GM19397 (cell line): ENCODE measurements around the gene RREB1.

Experiments used
- ATAC-seq: cut with Tn5 transposase; IDR thresholded peaks from one replicate; pipeline ENCODE4 v1.9.1; 2021; ENCODE audit warnings: mild to moderate bottlenecking, moderate library complexity; ENCODE audit not compliant: unreplicated experiment

RREB1 gene

DNA sequence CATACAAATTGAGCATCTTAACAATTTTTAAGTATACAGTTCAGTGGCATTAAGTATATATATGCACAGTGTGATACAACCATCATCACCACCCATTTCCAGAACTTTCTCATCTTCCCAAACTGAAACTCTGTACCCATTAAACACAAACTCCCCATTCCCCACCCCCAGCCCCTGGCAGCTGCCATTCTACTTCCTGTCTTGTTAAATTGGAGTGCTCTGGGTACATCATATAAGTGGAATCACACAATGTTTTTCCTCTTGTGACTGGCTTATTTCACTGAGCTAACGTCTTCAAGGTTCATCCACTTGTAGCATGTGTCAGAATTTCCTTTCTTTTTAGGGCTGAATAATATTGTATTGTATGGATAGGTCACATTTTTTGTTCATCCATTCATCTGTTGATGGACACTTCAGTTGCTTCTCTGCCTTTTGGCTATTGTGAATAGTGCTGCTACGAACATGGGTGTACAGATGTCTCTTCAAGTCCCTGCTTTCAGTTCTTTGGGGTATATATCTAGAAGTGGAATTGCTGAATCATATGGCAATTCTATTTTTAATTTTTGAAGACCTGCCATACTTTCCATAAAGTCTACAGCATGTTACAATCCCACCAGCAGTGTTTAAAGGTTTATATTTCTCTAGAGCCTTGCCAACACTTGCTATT is 19.6 kb upstream of the RREB1 start:
- ATAC-seq, result no peak

DNA sequence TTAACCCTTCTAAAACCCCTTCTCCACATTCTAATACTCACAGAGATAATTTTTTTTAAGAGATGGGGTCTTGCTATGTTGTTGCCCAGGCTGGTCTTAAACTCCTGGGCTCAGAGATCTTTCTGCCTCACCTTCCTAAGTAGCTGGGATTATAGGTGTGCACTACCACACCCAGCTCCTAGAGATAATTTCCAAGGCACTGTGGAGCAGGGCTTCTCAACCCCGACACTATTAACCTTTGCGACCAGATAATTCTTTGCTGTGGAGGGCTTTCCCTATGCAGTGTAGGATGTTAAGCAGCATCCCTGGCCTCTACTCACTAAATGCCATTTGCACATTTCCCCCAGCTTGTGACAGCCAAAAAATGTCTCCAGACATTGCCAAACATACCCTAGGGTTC is 8.8 kb upstream of the RREB1 start:
- ATAC-seq, result no peak

DNA sequence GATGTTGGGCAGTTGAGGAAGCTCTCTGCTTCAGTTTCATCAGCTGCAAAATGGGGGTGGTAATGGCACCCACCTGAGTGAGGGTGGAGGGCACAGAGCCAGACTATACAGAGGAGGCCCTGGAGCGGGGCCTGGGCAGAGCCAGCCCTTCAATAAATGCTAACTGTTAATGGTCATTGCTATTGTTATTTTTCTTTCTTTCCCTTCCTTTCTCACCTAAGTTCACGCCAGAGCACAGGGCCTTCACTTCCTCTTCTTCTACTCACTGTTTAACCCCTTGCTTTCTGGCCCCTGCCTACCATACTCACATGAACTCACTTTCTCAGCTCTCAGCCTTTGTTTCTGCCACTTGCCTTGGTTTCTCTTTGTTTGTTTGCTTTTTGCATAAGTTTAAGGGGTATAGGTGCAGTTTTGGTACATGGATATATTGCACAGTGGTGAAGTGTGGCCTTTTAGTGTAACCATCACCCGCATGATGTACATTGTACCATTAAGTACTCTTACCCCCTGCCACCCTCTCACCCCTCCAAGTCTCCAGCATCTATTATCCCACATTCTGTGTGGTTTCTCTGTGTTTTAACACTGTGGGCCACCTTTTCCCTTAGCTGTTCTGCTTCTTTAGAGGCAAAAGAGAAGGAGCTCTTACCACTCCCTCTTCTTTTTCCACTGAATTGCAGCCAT is 7.5 kb upstream of the RREB1 start:
- ATAC-seq, result no peak

DNA sequence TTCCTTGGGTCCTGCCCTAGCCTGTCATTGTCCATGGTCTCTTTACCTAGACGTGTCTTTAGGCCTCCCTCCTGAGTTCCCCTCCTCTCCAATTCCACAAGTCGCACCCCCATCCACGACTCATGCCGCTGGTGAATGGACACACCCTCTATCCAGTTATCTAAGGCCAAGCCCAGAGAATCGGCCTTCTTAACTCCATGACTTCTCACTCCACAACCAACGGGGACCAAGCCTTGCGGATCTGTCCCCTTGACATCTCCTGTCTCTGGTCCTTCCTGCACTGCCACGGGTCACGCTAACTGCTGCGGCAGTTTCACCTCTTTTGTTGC is 7.0 kb upstream of the RREB1 start:
- no peak for ATAC-seq

DNA sequence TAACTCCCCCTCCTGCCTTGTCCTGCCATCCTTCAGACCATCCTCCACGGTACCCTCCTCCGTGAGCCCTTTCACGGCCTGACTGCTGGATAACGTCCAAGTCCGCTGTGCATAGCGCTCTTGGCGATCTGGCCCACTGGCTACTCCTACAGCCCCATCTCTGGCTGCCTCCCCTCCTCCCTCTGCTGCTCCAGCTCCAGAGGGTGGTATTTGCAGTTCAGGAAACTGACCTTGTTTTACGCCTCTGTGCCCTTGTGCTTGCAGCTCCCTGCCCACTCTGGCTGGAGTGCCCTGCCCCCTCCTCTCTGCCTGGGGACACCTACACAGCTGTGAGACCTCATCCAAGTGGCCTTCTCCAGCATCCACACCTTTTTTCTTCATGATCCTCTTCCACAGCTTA is 6.5 kb upstream of the RREB1 start:
- no peak for ATAC-seq

DNA sequence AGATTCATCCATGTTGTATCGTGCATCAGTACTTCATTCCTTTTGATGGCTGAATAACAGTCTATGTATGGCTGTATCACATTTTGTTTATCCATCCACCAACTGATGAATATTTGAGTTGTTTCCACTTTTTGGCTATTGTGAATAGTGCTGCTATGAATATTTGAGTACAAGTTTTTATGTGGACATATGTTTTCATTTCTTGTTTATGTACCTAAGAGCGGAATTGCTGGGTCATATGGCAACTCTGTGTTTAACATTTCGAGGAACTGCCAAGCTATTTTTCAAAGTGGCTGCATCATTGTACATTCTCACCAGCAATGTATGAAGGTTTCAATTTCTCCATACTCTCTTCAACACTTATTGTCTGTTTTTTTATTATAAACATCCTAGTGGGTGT is 3.0 kb upstream of the RREB1 start:
- no peak for ATAC-seq

DNA sequence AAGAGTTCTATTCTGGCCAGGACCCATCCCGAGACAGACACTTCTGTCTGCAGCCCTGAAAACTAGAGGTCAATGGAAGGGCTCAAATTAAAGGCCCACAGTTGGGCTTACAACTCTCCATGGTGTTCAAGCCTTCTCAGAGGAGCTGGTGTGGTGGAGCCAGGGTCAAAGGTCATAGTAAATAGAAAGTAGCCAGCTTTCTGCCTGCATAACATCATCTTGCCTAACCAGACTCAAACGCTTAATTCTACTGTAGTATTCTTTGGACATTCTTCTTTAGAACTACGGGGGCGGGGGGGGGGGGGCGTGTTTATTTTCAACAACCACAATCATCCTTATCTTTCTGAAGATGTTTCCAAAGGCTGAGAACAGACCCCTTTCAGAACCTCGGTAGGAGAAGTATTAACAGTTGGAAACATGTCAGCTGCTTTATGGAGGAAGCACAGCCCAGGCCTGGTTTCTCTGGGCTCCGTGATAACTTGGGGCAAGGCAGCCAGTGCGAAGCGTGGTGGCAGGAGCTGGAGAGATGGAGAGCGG is 1.5 kb upstream of the RREB1 start:
- no peak for ATAC-seq

DNA sequence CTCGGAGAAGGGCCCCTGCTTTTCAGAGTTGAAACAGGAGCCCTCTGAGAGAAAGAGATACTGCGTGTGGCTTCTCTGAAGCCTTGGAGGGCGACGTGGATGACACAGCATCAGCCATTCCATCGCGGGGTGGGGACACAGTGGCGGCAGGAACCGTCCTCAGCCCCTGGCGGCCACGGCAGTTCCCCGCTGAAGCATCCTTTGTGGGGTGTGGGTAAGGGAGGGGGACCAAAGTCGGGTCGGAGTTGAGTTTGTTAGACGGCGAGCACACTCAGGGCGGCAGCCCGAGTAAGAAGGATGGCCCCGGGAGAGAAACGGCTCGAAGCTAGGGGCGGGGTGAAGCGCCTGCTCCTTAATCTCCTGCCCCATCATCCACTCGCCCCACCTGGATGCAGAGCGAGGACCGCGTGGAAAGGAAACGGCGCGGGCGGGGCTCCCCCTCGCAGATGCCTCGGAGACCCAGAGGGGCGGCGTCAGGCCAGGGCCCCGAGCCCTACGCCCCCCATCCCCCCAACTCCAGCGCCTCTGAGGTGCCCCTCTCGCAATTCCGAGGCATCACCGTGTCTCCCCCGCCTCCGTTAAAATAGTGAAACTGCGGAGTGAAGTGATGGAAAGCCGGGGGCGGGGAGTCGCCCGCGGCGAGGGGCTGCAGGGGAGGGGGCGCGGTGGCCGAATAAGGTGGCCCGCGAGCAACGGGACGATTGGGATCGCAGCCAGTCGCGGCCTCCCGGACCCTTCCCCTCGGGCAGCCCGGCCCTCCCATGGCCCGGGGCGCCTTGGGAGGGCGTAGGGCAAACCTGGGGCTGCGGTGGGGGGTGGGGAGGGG is 796 bp upstream of the RREB1 start:
- ATAC-seq, result peak; percentile 31

DNA sequence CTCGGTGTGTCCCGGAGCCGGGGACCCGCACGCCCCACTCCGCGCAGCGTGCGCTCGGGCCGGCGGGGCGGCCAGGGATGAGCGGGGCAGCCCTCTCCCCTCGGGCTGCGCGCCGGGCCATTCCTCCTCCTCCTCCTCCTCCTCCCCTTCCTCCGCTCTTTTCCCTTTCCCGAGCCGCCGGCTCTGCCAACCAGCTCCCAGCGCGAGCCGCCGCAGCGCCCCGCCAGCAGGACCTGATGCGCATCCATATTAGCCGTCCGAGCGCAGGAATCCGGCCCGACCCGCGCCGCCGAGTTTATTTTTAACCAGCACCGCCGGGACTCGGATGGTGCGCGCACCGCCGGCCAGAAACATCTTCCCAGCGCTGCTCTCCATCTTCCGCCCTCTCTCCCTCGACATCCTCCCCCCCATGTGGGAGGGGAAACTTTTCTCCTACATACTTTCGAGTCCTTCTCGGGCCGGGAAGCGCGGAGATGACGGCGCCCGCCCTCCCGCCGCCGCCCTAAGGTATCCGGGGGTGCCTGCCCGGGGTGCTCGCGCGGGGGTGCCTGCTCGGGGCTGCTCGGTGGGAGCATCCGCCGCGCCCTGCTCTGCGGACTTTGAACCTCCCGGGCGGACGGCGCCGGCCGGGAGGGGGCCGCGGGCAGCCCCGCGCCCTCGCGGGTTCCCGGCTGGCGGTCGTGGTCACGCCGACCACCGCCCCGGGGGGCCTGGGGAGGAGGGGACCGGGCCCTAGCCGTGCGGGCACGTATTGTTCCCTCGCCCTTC is 619 bp downstream of the RREB1 start:
- no peak for ATAC-seq

DNA sequence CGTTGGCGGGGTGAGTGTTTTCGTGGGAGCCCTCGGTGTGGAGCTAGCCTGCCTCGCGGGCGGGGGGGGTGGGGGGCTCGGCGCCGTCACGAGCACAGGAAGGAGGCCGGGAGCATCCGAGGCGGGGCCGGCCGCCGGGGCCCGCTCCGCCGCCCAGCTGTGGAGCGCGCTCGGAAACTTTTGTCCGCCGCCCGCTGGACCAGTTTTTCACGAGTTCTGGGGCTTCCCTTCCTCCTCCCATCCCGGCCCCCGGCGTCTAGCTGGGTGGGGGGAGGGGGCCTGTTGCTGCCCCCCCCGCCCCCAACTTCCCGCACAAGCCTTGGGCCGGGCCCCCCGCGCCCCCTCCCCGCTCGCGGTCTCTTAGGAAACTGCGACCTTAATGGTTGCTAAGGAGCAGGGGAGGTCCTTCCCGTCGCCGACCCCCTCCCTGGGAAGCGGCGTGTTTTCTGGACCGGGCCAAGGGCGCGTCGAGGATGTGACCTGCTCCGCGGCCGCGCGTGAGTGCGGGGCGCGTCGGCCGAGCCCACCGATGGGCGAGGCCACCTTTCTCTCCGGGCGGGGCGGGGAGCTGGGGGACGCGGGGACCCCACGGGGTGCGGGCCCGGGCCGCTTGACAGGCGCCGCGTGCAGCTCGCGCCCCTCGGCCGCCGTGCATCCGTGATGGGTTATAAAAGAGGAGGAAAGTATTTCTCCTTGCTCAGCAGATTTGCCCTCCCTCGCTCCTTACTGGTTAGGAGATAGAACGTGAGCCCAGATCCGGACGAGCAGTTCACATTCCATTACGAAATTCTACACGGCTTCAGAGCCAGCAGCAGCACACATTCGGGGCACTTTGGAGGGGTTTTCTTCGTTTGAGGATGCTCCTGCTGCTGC is 1.4 kb downstream of the RREB1 start:
- no peak for ATAC-seq

DNA sequence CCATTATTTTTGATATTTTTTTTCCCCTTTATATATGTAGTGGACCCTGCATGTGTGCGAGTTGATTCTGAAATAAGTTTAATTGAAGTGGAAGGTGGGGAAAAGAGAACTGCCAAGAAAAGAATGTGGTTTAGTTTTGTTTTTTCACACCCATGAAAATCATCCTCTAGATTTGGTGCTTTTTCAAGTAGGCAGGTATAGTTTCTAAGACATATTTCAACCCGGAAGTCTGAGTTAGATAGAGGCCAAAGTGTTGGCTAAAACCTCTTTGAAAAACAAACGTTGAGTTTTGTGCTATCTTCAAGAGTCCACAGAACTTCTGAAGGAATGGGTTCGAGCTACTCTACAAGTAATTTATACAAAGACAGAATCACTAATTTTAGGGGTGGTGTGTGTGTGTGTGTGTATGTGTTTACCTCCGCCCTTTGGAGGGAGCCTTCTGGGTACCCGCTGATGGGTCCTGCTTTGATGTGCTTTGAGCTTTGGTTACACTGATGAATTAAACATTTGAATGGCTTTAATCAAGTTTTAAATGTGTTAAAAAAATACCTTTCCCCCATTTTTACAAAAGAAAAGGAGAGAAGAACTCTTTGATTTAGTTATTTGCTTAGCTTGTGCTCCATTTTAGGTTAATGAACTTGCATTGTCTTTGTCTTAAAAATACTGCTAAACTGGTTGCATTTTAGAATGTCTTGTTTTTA is 2.5 kb downstream of the RREB1 start:
- ATAC-seq, result no peak

DNA sequence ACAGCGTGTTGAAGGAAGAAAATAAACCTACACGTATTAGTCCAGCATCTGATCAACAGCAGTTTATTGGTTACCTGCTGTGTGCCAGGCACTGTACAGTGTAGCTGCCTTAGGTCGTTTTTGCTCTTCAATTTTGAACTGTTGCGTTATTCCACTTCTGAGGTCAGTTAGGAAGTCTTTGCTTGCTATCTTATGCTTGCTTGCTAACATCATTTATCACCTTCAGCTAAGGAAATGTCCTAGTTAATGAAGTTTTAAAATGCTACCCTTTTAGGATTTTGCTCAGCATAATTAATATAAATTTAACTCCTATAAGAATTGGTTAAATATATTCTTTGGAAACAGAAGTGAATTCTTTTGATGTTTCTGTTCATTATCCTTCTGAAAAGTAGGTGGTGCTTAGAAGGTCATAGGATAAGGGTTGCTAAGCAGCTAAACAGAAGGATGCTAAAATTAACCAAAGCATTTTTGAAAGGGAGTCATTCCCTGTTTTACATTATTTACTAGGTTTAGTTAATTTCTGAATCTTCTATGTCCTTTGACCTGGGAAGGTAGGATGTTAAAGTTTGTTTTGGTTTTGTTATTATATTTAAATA is 3.4 kb downstream of the RREB1 start:
- ATAC-seq, result no peak

DNA sequence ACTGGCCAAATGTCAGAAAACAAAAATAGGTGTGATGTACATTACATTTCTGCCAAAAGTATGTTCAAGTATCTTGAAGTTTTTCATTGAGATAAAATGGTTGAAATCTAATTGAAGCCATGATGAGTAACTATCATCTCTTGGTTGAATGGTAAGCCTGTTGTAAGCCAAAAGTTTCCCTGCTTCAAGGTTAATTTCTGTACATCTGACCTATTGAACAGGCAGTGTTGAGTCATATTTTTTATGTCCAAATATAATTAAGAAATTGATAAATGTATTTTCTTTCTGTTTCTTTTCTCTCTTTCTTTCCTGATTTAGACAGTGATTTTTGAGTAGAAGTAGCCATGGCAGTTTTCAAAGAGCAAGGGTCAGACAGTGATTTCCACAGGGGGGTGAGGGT is 4.4 kb downstream of the RREB1 start:
- no peak for ATAC-seq

DNA sequence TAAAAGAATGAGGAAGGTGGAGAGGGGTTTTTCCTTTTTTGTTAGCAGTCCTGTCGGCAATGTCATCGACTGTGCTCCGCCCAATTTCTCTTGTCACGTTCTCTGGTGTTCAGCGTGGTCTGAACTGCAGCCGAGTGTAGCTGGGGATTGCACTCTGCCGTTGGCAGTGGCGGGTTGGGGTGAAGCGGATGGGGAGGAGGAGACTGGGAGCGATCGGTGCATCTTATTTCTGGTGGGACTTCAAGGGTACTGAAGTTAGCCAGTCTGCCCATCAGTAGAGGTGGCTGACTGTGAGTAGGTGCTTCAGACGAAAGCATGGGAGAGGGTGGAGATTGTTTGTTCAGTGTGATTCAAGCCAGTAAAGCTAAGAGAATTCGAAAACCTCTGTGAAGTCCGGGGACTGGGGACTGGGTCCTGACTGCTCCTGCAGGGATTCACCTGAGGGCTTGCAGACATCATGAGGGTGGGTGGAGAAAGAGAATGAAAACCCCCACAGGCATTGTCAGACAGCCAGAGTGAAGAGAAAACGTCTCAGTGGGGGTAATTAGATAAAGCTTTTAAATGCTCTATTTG is 5.1 kb downstream of the RREB1 start:
- ATAC-seq, result no peak

DNA sequence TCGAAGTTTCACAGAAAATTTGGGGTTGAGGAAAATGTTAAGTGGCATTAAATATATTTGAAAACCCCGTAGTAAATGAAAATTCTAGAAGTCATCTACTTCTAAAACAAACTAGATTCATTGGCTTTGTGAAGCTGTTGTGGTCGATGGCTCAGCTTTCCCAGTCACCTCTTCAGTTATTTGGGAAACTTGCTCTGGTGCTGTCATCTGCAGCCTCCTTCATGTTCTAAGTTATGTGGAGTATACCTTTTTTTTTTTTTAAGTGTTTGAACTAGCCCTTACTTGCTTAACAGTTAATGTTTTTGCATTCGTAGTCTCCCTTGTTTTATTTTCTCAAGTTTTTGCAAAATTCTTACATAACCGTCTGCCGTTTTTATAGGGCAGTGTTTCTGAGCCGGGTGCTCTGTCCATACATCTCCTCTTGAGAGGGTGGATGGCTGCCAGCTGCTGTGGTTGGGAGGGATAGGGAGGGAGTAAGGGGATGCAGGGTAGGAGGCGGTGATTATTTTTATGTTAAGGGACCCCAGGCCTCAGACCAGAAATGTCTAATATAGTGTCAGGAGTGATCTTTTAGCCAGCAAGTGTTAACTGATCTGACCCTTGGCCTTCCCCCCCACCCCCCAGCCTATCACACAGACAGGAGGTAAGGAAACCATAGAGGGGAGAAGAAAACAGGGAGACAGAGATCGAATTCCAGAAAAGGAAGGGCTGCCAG is 7.1 kb downstream of the RREB1 start:
- ATAC-seq, result no peak

DNA sequence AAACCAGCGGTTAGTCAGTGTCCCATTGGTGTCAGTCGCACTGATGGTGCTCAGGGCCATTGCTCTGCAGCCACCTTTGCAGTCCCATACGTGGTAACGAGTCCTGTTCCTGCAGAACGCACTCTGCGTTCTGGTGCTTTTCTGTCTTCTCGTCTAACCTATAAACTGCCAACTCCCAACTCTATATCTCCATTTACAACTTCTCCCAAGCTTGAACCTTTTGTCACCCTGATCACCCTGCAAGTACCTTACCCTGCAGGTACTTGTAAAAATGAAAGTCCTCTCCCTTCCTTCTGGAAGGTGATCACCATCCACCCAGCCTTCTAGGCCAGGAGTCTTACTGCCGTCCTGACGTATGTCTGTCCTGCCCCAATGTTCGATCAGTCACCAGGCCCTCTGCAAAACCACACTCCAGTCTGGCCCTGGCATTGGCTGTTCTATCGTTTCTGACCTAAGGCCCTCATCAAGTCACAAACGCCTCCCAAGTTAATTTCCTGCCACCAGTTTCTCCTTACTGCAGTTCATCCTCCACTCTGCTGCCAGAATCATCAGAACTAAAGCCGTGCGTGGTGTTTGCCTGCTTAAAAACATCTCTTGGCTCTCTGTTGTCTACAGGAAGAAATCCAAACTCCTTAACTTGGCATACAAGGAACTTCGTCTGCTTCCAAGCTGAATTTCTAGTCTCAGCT is 7.9 kb downstream of the RREB1 start:
- no peak for ATAC-seq

DNA sequence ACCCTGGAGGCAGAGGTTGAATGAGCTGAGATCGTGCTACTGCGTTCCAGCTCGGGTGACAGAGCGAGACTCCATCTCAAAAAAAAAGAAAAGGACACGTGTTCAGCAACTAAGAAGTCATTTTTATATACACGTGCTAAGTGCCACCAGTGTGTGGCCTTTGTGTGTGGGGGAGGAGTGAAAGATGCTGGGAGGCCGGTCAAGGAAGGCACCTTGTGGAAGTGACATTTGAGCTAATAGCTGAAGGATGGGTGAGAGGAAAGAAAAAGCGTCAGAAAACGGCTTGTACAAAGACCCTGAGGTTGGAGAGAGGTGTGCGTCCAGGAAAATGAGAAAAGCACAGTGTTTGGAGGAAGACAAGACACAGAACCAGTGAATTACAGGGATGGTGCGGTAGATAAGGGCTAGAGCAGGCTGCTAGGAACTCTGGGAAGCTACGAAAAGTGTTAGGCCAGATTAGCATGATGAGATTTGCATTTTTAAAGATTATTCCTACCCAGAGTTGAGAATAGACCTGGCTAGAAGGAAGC is 11.6 kb downstream of the RREB1 start:
- no peak for ATAC-seq
